Measurements from ENCODE around the gene NPIPB8. TPM values are rescaled to one million over a fixed set of nuclear protein-coding genes. Genes with fewer than 3 reads are reported as not detected.
"Not testable (repeated sequence)": the region's sequence is repeated elsewhere in the genome, so short reads cannot be mapped to it uniquely, and the experiment has no call there.

Gene NPIPB8
- total RNA-seq, 1 donor from 2014 or later, result not detected

DNA sequence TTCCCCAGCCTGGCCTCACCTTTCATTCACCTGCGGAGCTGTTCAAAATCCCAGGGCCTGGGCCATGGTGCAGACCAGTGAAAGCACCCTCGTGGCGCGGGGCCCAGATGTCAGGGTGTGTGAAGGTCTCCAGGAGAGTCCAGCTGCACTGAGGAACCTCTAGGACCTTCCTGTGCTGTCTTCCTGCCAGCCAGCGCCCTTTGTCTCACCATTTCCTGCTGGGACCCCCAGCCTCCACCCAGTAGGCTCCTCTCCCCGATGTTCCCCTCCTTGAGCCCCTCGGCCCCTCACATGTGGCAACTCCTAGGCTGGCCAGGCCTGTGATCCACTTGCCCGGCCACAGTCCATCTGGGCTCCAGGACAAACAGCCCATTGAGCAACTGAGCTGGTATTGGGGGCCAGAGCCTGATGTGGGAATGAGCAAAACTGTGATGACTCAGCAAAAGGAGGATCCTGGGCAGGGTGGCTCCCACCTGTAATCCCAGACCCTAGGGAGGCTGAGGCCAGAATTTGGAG is 41.7 kb upstream of the NPIPB8 start:
- Mint-ChIP-seq H3K36me3 (peaks cover 3% of the 10 kb centered on the region), H3K4me1 (peaks cover 19% of the 10 kb centered on the region), H3K27ac (no peak overlapping the region), H3K4me3 (no peak overlapping the region), H3K9me3 (no peaks in the 10 kb centered on the region), H3K27me3 (ENCODE audit: insufficient read depth, low read depth) (peaks cover 8% of the 10 kb centered on the region)
- peaks cover 2% of the 10 kb centered on the region for H3K27me3 ChIP-seq
- TF ChIP-seq, protein P1, sequence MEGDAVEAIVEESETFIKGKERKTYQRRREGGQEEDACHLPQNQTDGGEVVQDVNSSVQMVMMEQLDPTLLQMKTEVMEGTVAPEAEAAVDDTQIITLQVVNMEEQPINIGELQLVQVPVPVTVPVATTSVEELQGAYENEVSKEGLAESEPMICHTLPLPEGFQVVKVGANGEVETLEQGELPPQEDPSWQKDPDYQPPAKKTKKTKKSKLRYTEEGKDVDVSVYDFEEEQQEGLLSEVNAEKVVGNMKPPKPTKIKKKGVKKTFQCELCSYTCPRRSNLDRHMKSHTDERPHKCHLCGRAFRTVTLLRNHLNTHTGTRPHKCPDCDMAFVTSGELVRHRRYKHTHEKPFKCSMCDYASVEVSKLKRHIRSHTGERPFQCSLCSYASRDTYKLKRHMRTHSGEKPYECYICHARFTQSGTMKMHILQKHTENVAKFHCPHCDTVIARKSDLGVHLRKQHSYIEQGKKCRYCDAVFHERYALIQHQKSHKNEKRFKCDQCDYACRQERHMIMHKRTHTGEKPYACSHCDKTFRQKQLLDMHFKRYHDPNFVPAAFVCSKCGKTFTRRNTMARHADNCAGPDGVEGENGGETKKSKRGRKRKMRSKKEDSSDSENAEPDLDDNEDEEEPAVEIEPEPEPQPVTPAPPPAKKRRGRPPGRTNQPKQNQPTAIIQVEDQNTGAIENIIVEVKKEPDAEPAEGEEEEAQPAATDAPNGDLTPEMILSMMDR (IDR thresholded peaks at IDR 0.05), result no peak
- no peak for TF ChIP-seq EZH2 (IDR thresholded peaks at IDR 0.05)
- TF ChIP-seq EZH2phosphoT487 (IDR thresholded peaks at IDR 0.05), result no peak
- no peak overlapping the region for H3K4me3 ChIP-seq
- H3F3A ChIP-seq (ENCODE audit: low read depth), result no peaks in the 10 kb centered on the region
- H3K79me2 ChIP-seq (ENCODE audit: low read depth), result no peaks in the 10 kb centered on the region
- no peak for DNase-seq (ENCODE audit: low spot score)
- no peaks in the 10 kb centered on the region for H3K9me3 ChIP-seq (ENCODE audit: low read depth)
- H3K36me3 ChIP-seq, result no peaks in the 10 kb centered on the region
- H3K27ac ChIP-seq, result no peak overlapping the region
- peaks cover 12% of the 10 kb centered on the region for H3K4me1 ChIP-seq
- no peak overlapping the region for H3K4me2 ChIP-seq
- no peaks in the 10 kb centered on the region for H4K20me1 ChIP-seq (ENCODE audit: low read depth)
- no peak overlapping the region for H3K9ac ChIP-seq
- H2AFZ ChIP-seq (replicated peaks), result no peak overlapping the region

DNA sequence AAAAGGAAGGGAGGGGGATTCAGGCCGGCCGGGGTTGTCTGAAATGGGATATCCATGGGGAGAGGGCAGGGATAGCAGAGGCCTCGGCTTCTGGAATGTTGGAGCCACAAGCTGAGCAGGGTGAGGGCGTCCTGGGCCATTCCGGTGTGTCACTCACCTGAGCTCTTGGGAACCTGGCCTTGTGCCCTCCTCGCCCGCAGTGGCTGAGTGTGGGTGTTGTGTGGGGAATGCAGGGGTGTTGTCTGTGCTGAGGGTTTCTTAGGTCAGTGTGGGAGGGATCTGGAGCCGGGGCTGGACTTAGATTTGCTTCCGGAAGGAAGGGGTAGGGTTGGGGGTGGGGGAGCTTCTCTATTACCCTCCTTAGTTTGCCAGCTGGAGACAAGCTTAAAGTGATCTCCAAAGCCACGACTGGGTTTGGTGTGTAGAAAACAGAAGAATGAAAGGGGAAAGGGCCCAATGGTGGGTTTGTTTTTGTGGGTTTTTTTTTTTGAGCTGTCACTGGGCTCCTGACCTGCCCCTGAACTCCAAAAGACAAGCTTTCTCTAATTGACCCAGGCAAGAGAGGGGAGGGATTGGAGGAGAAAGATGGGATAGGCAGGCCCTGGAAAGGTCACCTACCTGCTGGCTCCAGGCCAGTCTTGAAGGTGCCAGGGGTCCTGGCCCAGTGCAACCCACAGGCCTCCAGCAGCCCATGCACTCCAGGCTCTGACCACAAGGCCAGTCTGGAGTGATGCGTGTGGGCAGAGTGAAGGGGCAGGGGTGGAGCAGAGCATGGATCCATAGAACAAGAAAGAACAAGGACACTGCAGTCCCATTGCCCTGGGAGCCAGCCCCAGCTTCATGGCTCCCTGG is 40.8 kb upstream of the NPIPB8 start, which contains the start of gene SULT1A2:
TSS of gene SULT1A2 (minus strand) at position 211 of the 852 bp plus-strand sequence. CDS start 1,120 bp downstream, outside the sequence.
- Mint-ChIP-seq H3K27ac (peak within 1 kb of the TSS; percentile 90), H3K27me3 (ENCODE audit: insufficient read depth, low read depth) (peaks cover 8% of the 10 kb centered on the region), H3K36me3 (peaks cover 3% of the 10 kb centered on the region), H3K4me1 (peaks cover 19% of the 10 kb centered on the region), H3K4me3 (no peak within 1 kb of the TSS), H3K9me3 (no peaks in the 10 kb centered on the region)
- H3K4me3 ChIP-seq, result no peak within 1 kb of the TSS
- DNase-seq (ENCODE audit: low spot score), result peak; percentile 30
- H3K4me1 ChIP-seq, result peaks cover 12% of the 10 kb centered on the region
- no peaks in the 10 kb centered on the region for H3K79me2 ChIP-seq (ENCODE audit: low read depth)
- H3K27me3 ChIP-seq, result peaks cover 4% of the 10 kb centered on the region
- peak within 1 kb of the TSS; percentile 10 for H3K4me2 ChIP-seq
- no peaks in the 10 kb centered on the region for H4K20me1 ChIP-seq (ENCODE audit: low read depth)
- TF ChIP-seq EZH2phosphoT487 (IDR thresholded peaks at IDR 0.05), result no peak
- TF ChIP-seq, protein P1 (IDR thresholded peaks at IDR 0.05), result no peak
- TF ChIP-seq EZH2 (IDR thresholded peaks at IDR 0.05), result no peak
- no peaks in the 10 kb centered on the region for H3K9me3 ChIP-seq (ENCODE audit: low read depth)
- no peak within 1 kb of the TSS for H2AFZ ChIP-seq (replicated peaks)
- no peaks in the 10 kb centered on the region for H3F3A ChIP-seq (ENCODE audit: low read depth)
- H3K9ac ChIP-seq, result no peak within 1 kb of the TSS
- no peaks in the 10 kb centered on the region for H3K36me3 ChIP-seq
- H3K27ac ChIP-seq, result no peak within 1 kb of the TSS

DNA sequence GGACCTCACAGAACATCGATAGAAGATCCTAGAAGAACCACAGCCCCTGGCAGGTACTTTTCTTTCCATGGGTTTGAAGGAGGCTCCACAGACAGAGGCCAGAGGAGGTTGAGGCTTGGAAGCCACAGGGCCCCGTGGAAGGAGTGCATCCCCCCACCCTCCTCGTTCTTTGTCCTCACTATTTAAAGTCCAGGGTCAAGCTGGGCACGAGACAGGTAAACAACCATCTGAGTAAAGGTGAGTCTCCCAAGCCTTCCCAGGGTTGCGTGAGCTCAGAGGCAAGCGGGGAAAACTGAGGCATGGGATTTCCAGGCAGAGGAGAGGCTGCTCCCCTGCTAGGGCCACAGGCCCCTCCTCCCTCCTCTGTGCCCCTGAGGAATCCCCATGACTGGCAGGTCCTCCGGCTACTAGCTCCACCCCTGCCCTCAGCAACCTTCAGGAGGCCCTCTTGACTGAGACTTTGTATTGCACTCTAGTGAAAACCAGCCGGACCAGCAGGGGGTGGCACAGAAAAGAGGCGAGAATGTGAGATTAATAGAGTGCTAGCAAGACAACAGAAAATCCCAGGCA is 40.1 kb upstream of the NPIPB8 start:
- peak; percentile 50 for DNase-seq (ENCODE audit: low spot score)
- no peaks in the 10 kb centered on the region for H3K9me3 ChIP-seq (ENCODE audit: low read depth)
- no peaks in the 10 kb centered on the region for H3K79me2 ChIP-seq (ENCODE audit: low read depth)
- no peaks in the 10 kb centered on the region for H3F3A ChIP-seq (ENCODE audit: low read depth)
- H3K4me1 ChIP-seq, result peaks cover 12% of the 10 kb centered on the region
- no peaks in the 10 kb centered on the region for H3K36me3 ChIP-seq
- peaks cover 8% of the 10 kb centered on the region for H3K27me3 Mint-ChIP-seq (ENCODE audit: insufficient read depth, low read depth)
- no peaks in the 10 kb centered on the region for H4K20me1 ChIP-seq (ENCODE audit: low read depth)
- TF ChIP-seq EZH2phosphoT487 (IDR thresholded peaks at IDR 0.05) (no peak), EZH2 (IDR thresholded peaks at IDR 0.05) (no peak)
- TF ChIP-seq, protein P1 (IDR thresholded peaks at IDR 0.05), result no peak
- H3K9me3 Mint-ChIP-seq, result no peaks in the 10 kb centered on the region
- H3K27me3 ChIP-seq, result peaks cover 4% of the 10 kb centered on the region
- H3K27ac ChIP-seq, result no peak overlapping the region
- no peak overlapping the region for H3K4me2 ChIP-seq
- no peak overlapping the region for H3K4me3 ChIP-seq
- H3K9ac ChIP-seq, result no peak overlapping the region
- H3K36me3 Mint-ChIP-seq, result no peaks in the 10 kb centered on the region
- no peak overlapping the region for H2AFZ ChIP-seq (replicated peaks)
- peak overlapping the region; percentile 58 for H3K4me3 Mint-ChIP-seq
- peaks cover 19% of the 10 kb centered on the region for H3K4me1 Mint-ChIP-seq
- peak overlapping the region; percentile 90 for H3K27ac Mint-ChIP-seq

DNA sequence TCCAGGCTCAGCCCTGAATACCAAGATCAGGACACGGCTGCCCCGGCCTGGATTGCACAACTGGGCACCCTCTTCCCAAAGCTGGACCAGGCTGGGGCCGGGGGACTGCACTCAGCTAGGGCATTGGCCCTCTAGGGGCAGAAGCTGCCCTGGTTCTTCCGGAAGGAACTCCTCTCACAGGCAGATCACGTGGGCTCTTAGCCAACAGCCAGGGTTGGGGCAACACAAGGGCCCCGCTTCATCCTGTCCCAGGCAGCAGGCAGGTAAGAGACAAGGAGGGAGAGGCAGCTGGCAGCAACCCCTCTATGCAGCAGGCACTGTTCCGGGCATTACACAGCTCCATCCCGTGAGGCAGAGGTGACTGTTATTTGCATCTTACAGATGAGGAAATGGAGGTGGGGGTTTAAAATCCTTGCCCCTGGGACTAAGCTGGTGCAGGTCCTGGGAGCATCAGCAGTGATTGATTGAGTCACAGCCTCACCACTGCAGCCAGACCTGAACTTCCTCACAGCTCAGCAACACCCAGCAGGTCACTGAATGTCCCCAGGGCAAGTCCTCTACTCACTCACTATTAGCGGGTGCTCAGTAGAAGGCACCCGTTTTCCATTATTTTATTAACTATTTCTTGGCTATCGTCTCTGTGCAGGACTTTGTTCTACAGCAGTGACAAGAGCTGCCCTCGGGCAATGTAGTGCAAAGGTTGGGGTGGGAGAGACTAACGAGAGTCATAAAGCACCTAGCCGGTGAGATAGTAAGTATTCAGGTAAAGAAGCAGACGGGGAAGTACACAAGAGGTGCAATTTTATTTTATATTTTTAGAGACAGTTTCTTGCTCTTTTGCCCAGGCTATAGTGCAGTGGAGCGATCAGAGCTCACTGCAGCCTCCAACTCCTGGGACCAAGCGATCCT is 38.2 kb upstream of the NPIPB8 start:
- Mint-ChIP-seq H3K4me1 (peaks cover 19% of the 10 kb centered on the region), H3K27me3 (ENCODE audit: insufficient read depth, low read depth) (peaks cover 13% of the 10 kb centered on the region)
- H3F3A ChIP-seq (ENCODE audit: low read depth); H3K36me3 Mint-ChIP-seq; H3K27me3 ChIP-seq; H3K27ac Mint-ChIP-seq; H3K79me2 ChIP-seq (ENCODE audit: low read depth); H3K9me3 Mint-ChIP-seq; DNase-seq (ENCODE audit: low spot score); H3K9me3 ChIP-seq (ENCODE audit: low read depth); H3K4me2 ChIP-seq; H3K9ac ChIP-seq; H3K4me3 ChIP-seq; H3K4me3 Mint-ChIP-seq; H3K27ac ChIP-seq; H4K20me1 ChIP-seq (ENCODE audit: low read depth); H3K36me3 ChIP-seq; H2AFZ ChIP-seq (replicated peaks): not testable (repeated sequence)
- H3K4me1 ChIP-seq, result peaks cover 12% of the 10 kb centered on the region

DNA sequence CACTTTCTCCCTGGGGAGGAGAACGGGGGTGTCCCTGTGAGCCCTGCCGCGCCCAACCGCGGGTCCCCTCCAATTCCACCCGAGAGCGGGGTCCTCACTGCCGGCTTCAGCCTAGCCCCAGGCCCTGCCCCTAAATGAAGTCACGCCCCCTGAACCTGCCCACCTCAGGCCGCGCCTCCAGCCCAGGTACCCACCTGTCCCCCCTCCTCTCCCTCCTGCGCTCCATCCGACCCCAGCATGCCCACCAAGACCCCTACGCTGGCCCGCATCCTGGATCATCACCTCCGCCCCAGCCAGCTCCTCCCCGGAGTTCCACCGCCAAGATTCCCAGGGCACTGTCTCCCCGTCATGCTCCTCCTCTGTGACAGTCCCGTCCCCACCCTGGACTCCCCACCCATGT is 36.9 kb upstream of the NPIPB8 start:
- H2AFZ ChIP-seq (replicated peaks); H3K79me2 ChIP-seq (ENCODE audit: low read depth); DNase-seq (ENCODE audit: low spot score); H3K36me3 ChIP-seq; H3F3A ChIP-seq (ENCODE audit: low read depth); H3K27ac ChIP-seq; H3K36me3 Mint-ChIP-seq; H3K27me3 ChIP-seq; H3K9me3 Mint-ChIP-seq; H3K9me3 ChIP-seq (ENCODE audit: low read depth); H4K20me1 ChIP-seq (ENCODE audit: low read depth); H3K4me3 Mint-ChIP-seq; H3K4me3 ChIP-seq; H3K9ac ChIP-seq; H3K4me2 ChIP-seq; H3K27ac Mint-ChIP-seq: not testable (repeated sequence)
- peaks cover 13% of the 10 kb centered on the region for H3K27me3 Mint-ChIP-seq (ENCODE audit: insufficient read depth, low read depth)
- peaks cover 12% of the 10 kb centered on the region for H3K4me1 ChIP-seq
- H3K4me1 Mint-ChIP-seq, result peaks cover 19% of the 10 kb centered on the region

All from neural progenitor cell (in vitro differentiated cells).